NT2/D1 (cell line): ENCODE data around the gene LANCL2.
A peak's percentile ranks its signal among the peaks of the same experiment; 100 is the strongest.

ENCODE experiments used
- DNase-seq: peaks from one replicate; pipeline ENCODE4 v3.0.0-alpha.2; 2011; ENCODE audit warnings: low read depth, low spot score
- H3K27me3 ChIP-seq: 2 replicates; pipeline ENCODE4 v1.6.0; 2011; ENCODE audit warnings: mild to moderate bottlenecking; ENCODE audit not compliant: insufficient read length, insufficient read depth
- H3K36me3 ChIP-seq: 2 replicates; pipeline ENCODE4 v1.6.1; 2011; ENCODE audit warnings: mild to moderate bottlenecking, low read length, mixed read lengths; ENCODE audit not compliant: insufficient read depth, insufficient read length
- H3K4me1 ChIP-seq: 2 replicates; pipeline ENCODE4 v1.5.1; 2011; ENCODE audit not compliant: insufficient read depth, insufficient read length
- H3K4me3 ChIP-seq: 2 replicates; pipeline ENCODE4 v1.5.1; 2011; ENCODE audit warnings: low read depth; ENCODE audit not compliant: insufficient read length
- H3K9ac ChIP-seq: 2 replicates; pipeline ENCODE4 v1.6.0; 2011; ENCODE audit warnings: low read depth; ENCODE audit not compliant: insufficient read length
- H3K9me3 ChIP-seq: 2 replicates; pipeline ENCODE4 v1.5.1; 2011; ENCODE audit warnings: mild to moderate bottlenecking, low read length; ENCODE audit not compliant: insufficient read depth
- SUZ12 ChIP-seq: IDR thresholded peaks from 2 replicates; pipeline ENCODE4 v1.6.1; 2011; ENCODE audit not compliant: insufficient read length, insufficient read depth; ENCODE audit errors: extremely low read depth
- YY1 ChIP-seq: IDR thresholded peaks from 2 replicates; pipeline ENCODE4 v1.6.1; 2011; ENCODE audit not compliant: insufficient read length, insufficient read depth
- ZNF274 ChIP-seq: IDR thresholded peaks from 2 replicates; pipeline ENCODE4 v1.6.1; 2011; ENCODE audit warnings: mild to moderate bottlenecking, low read depth, low read length

Gene LANCL2

DNA sequence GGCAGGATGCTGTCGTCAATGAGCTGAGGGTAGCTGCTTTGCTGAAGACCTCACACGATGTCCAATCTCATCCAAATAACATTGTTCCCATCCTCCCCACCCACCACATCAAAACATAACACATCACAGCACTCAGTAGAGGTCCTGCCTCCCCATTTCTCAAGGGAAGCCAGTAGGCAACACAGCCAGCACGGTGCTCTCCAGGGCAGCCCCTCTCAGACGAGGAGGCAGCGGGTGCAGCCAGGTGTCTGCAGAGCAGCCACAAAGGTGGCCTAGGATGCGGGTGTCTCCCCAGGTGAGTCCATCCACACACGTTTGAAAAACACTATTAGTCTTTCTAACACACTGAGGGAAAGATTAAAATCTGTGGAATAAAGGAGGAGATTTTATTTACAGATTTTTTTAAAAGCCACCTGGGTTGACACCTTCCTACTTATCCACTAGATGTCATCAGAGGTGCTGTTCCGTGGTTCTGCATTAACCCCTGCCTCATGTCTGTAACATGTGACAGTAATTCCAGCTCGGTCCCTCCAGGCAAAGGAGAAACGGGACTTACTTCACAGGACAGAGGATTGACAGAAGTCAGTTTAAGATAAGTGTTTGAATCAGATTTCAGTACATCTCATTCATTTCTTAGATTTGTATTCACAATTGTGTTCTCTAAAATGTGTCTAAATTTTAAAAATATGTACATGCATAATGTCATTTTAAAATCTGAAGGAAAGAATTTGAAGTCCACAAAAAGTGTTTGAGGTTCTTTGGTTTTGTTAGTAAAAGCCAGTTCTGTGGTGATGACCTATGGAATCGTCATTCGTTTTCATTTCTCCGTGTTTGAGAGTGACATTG is 68.0 kb downstream of the LANCL2 start:
- Histone ChIP-seq H3K4me1 (peaks cover 10% of the 10 kb centered on the region), H3K4me3 (no peak overlapping the region), H3K36me3 (peaks cover 17% of the 10 kb centered on the region), H3K9me3 (peaks cover 1% of the 10 kb centered on the region; the same call in 1 of the 2 replicates), H3K9ac (no peak overlapping the region), H3K27me3 (no peaks in the 10 kb centered on the region)
- DNase-seq, result peak; percentile 58
- TF ChIP-seq ZNF274 (no peak), SUZ12 (no peak), YY1 (no peak)

DNA sequence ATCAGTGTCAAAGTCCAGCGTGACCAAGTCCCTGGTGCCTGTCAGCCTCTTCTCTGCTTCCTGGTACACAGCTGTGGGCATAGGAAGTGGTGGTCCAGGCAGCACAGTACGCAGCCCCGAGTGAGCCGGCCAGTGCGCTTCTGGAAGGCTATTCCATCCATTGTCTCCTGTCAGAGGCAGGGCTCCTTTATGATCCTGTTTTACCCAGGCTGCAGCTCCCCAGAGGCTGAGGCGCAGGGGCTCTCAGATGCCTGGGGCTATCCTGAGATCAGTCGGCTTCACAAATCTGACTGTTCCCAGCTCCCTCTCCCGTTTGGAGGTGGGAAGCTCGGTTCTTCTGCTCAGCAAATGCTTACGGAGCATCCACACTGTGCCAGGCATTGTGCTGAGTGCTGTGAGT is 70.3 kb downstream of the LANCL2 start:
- no peaks in the 10 kb centered on the region for H3K9me3 ChIP-seq
- H3K9ac ChIP-seq, result peak overlapping the region; percentile 45
- no peak for DNase-seq
- peaks cover 16% of the 10 kb centered on the region for H3K4me1 ChIP-seq
- TF ChIP-seq YY1, result no peak
- TF ChIP-seq SUZ12, result no peak
- no peak for TF ChIP-seq ZNF274
- H3K27me3 ChIP-seq, result no peaks in the 10 kb centered on the region
- H3K36me3 ChIP-seq, result peaks cover 10% of the 10 kb centered on the region
- no peak overlapping the region for H3K4me3 ChIP-seq

DNA sequence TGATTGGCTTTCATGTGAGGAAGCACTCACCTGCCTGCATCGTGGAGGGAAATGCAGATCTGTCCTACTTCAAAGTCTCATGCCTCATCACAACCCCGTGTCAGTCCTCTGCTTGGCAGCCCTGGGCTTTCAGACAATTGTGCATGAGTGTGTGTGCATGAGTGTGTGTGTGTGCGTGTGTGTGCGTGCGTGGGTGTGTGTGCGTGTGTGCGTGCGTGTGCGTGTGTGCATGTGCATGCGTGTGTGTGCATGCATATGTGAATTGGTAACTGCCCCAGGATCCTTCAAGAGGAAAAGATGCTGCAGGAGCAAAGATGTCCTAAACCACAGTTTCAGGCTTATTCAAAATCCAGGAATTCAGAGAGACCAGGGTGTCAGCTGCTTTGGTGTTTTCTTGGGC is 71.3 kb downstream of the LANCL2 start:
- TF ChIP-seq YY1 (no peak), SUZ12 (no peak), ZNF274 (no peak)
- peaks cover 5% of the 10 kb centered on the region for H3K36me3 ChIP-seq
- no peaks in the 10 kb centered on the region for H3K9me3 ChIP-seq
- DNase-seq, result no peak
- H3K9ac ChIP-seq, result no peak overlapping the region
- H3K27me3 ChIP-seq, result no peaks in the 10 kb centered on the region
- peaks cover 16% of the 10 kb centered on the region for H3K4me1 ChIP-seq
- H3K4me3 ChIP-seq, result no peak overlapping the region

DNA sequence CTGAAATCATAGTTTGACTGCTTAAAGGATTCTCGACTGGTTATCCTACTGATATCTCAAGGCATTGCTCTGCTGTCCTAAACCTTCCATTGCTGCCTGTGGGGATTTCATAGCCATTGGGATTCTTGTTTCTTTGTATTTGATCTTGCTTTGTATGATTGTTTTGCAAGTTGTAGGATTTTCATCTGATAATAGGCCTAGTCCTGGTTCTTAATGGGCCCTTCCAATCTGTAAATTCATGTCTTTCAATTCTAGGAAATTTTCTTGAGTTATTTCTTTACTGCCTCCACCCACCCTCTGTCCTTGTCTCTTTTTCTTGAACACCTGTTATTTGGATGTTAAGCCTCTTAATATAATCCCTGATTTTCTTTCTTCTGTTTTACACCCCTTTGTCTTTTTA is 72.2 kb downstream of the LANCL2 start:
- no peak overlapping the region for H3K4me3 ChIP-seq
- peaks cover 16% of the 10 kb centered on the region for H3K4me1 ChIP-seq
- no peak overlapping the region for H3K9ac ChIP-seq
- no peaks in the 10 kb centered on the region for H3K27me3 ChIP-seq
- H3K9me3 ChIP-seq, result no peaks in the 10 kb centered on the region
- TF ChIP-seq ZNF274 (no peak), SUZ12 (no peak), YY1 (no peak)
- DNase-seq, result no peak
- H3K36me3 ChIP-seq, result no peaks in the 10 kb centered on the region

DNA sequence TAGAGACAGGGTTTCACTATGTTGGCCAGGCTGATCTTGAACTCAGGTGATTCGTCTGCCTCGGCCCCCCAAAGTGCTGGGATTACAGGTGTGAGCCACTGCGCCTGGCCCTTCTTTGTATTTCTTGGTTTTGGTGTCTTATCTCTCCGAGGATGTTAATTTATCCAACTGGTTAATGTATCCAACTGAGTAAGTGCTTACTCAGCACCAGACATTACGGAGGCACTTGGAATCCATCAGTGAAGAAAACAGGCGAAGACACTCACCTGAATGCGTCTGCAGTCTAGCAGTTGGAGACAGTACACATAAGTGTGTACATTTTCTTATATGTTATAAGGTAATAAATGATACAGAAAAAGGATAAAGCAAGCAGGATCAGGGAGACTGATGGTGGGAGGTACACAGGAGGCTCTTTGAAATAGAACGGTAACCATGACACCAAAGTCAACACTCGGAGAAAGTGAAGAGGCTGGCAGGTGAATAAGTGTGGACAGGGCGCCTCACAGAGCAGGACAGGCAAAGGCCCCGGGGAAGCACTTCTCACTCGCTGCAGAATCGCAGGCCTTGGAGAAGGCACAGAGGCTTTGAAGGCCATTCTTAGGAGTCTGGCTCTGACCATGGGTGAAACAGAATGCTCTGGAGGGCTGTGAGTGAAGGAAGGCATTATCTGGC is 73.1 kb downstream of the LANCL2 start:
- TF ChIP-seq ZNF274, result no peak
- H3K27me3 ChIP-seq, result no peaks in the 10 kb centered on the region
- H3K9ac ChIP-seq, result peak overlapping the region; percentile 24
- no peak for DNase-seq
- peaks cover 16% of the 10 kb centered on the region for H3K4me1 ChIP-seq
- no peaks in the 10 kb centered on the region for H3K36me3 ChIP-seq
- no peak overlapping the region for H3K4me3 ChIP-seq
- no peaks in the 10 kb centered on the region for H3K9me3 ChIP-seq

DNA sequence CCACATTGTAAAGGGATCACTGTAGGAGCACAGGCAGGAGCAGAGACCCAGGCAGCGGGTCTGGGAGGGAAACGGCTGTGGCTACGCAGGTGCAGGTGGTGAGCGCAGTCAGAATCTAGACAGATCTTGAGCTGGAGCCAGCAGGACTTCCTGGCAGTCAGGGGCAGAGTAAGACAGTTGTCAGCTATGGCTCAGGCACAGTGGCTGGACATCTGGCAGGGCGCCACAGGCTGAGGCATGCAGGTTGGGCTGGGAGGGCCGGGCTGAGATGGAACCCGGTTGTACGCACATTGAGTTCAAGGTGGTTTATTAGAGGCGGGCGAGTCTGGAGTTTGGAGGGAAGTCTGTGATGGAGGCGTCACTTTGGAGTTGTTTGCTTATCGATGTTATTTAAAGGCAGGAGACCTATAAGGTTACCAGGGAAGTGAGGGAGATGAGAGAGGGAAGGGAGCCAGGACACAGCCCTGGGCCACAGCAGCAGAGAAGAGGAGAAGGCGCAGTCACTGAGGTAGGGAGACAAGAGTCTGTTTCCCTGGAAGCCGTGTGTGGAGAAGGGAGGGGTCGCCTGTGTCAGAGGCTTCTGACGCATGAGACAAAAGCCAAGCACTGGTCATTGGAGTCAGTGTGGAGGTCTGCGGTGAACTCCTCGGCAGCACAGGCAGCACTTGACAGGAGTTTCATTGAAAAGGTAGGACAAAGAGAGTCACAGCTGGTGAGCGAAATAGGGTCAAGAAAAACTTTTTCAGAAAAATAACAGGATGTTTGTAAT is 73.8 kb downstream of the LANCL2 start:
- DNase-seq, result no peak
- no peaks in the 10 kb centered on the region for H3K27me3 ChIP-seq
- peak overlapping the region; percentile 24 for H3K9ac ChIP-seq
- TF ChIP-seq SUZ12, result no peak
- no peak for TF ChIP-seq ZNF274
- no peak for TF ChIP-seq YY1
- H3K36me3 ChIP-seq, result no peaks in the 10 kb centered on the region
- no peaks in the 10 kb centered on the region for H3K9me3 ChIP-seq
- H3K4me3 ChIP-seq, result no peak overlapping the region
- H3K4me1 ChIP-seq, result peaks cover 16% of the 10 kb centered on the region

DNA sequence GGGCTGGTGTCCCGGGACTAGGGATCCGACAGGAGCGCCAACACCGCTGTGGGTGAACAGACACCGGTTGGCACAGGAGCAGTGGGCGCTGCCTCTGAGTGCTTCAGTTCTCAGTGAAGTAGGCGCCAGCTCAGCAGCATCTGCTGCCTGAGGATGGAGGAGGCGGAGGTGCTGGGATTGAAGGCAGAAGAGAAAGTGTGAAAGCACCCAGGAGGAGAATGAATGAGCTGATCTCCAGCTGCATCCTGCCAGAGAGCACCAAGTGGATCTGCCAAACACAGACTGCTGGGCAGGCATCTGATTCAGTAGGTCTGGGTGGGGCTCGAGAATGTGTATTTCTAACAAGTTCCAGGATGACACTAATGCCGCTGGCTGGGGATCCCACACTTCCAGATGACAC is 74.5 kb downstream of the LANCL2 start:
- Histone ChIP-seq H3K36me3 (no peaks in the 10 kb centered on the region), H3K9me3 (no peaks in the 10 kb centered on the region), H3K9ac (no peak overlapping the region), H3K4me3 (no peak overlapping the region), H3K4me1 (peaks cover 16% of the 10 kb centered on the region), H3K27me3 (no peaks in the 10 kb centered on the region)
- TF ChIP-seq SUZ12, result no peak
- no peak for TF ChIP-seq YY1
- no peak for TF ChIP-seq ZNF274
- DNase-seq, result no peak
